ENCODE measurements around the gene KLHL30.

GRCh38 chr2:238123218-238123971 is 15.1 kb upstream of the KLHL30 start:
- no peak for TF ChIP-seq CTCF (IDR thresholded peaks at IDR 0.05)
- no peak for TF ChIP-seq POLR2A (IDR thresholded peaks at IDR 0.05)
- TF ChIP-seq EP300 (IDR thresholded peaks at IDR 0.05; ENCODE audit: low read depth): no peak

Measured in transverse colon (tissue), 3 donors.